CD14-positive monocyte (primary cell): ENCODE results near the gene ABTB2. TPM values are rescaled to one million over a fixed set of nuclear protein-coding genes. Genes with fewer than 3 reads are reported as not detected.

ENCODE experiments used
- DNase-seq, 3 donors: peaks; one replicate each; pipeline ENCODE4 v3.0.0-alpha.2; 2011 to 2022
- H2AFZ ChIP-seq: 2 replicates; pipeline ENCODE4 v1.6.0; 2012; ENCODE audit warnings: mild to moderate bottlenecking, low read depth, low read length, inconsistent platforms; ENCODE audit not compliant: insufficient read depth, poor library complexity, severe bottlenecking
- H3K27ac ChIP-seq, 2 donors: 1 replicate in 1 of 2; 2 replicates in 1 of 2; pipeline ENCODE4 v1.5.1; 2012 to 2013; ENCODE audit warnings: low read length in 2 of 2, control low read depth in 1 of 2, inconsistent platforms in 1 of 2, low read depth in 1 of 2, mild to moderate bottlenecking in 1 of 2
- H3K27me3 ChIP-seq, 2 donors: one replicate each; pipeline versions ENCODE4 v1.6.0 to v1.6.1; 2011 to 2013; ENCODE audit warnings: low read length in 2 of 2; ENCODE audit not compliant: control insufficient read depth in 2 of 2, insufficient read depth in 2 of 2
- H3K36me3 ChIP-seq, 2 donors: replicated peaks in 1 of 2; 1 replicate in 1 of 2; 2 replicates in 1 of 2; pipeline versions ENCODE4 v1.5.1 to v1.6.1; 2012 to 2013; ENCODE audit warnings: low read length in 2 of 2, control low read depth in 1 of 2, inconsistent platforms in 1 of 2, mild to moderate bottlenecking in 1 of 2; ENCODE audit not compliant: insufficient read depth in 2 of 2, control insufficient read depth in 1 of 2
- H3K4me1 ChIP-seq, 2 donors: 1 replicate in 1 of 2; 2 replicates in 1 of 2; pipeline versions ENCODE4 v1.5.1 to v1.6.1; 2012 to 2013; ENCODE audit warnings: low read length in 2 of 2, control low read depth in 1 of 2, inconsistent platforms in 1 of 2, mild to moderate bottlenecking in 1 of 2, moderate library complexity in 1 of 2; ENCODE audit not compliant: insufficient read depth in 2 of 2, control insufficient read depth in 1 of 2
- H3K4me2 ChIP-seq: replicated peaks from 2 replicates; pipeline ENCODE3; 2012; ENCODE audit warnings: low read length, moderate library complexity, mild to moderate bottlenecking; ENCODE audit not compliant: poor library complexity, severe bottlenecking; ENCODE audit errors: extremely low read depth
- H3K4me3 ChIP-seq, 3 experiments: fragments of 200-600 bp in 1 of 3; sonication (generic) in 1 of 3; replicated peaks in 1 of 3; 1 replicate in 2 of 3; 2 replicates in 1 of 3; pipeline ENCODE4 v1.5.1; 2011 to 2013; ENCODE audit warnings: low read length in 3 of 3, mild to moderate bottlenecking in 3 of 3, control low read depth in 2 of 3, low read depth in 2 of 3, inconsistent platforms in 1 of 3, moderate library complexity in 1 of 3
- H3K79me2 ChIP-seq: 2 replicates; pipeline ENCODE4 v1.6.0; 2012; ENCODE audit warnings: mild to moderate bottlenecking, control low read depth, inconsistent platforms, low read length, moderate library complexity; ENCODE audit not compliant: insufficient read depth
- H3K9ac ChIP-seq: 2 replicates; pipeline ENCODE4 v1.6.0; 2017; ENCODE audit warnings: low read length, mild to moderate bottlenecking; ENCODE audit not compliant: insufficient read depth, poor library complexity, severe bottlenecking
- H3K9me3 ChIP-seq, 2 donors: replicated peaks in 1 of 2; 1 replicate in 1 of 2; 2 replicates in 1 of 2; pipeline versions ENCODE4 v1.5.1 to v1.6.1; 2012 to 2013; ENCODE audit warnings: low read length in 2 of 2, control low read depth in 1 of 2; ENCODE audit not compliant: control insufficient read depth in 1 of 2, insufficient read depth in 1 of 2
- H4K20me1 ChIP-seq: 2 replicates; pipeline ENCODE4 v1.6.0; 2012; ENCODE audit warnings: mild to moderate bottlenecking, low read length, control low read depth, moderate library complexity; ENCODE audit not compliant: insufficient read depth
- H3K27ac Mint-ChIP-seq, 7 donors: one replicate each; pipeline ENCODE4 v1.8.0; 2020; ENCODE audit warnings: mild to moderate bottlenecking in 7 of 7, mixed read lengths in 7 of 7, moderate library complexity in 6 of 7, inconsistent platforms in 2 of 7
- H3K27me3 Mint-ChIP-seq, 3 donors: one replicate each; pipeline ENCODE4 v1.8.0; 2021 to 2022; ENCODE audit warnings: low read depth in 3 of 3, mild to moderate bottlenecking in 3 of 3, mixed read lengths in 3 of 3, moderate library complexity in 3 of 3, inconsistent platforms in 1 of 3
- H3K36me3 Mint-ChIP-seq, 2 donors: one replicate each; pipeline ENCODE4 v1.8.0; 2020; ENCODE audit warnings: mixed read lengths in 2 of 2, inconsistent platforms in 1 of 2, mild to moderate bottlenecking in 1 of 2
- H3K4me1 Mint-ChIP-seq: one replicate; pipeline ENCODE4 v1.8.0; 2020; ENCODE audit warnings: mild to moderate bottlenecking, mixed read lengths
- H3K4me3 Mint-ChIP-seq, 2 donors: one replicate each; pipeline ENCODE4 v1.8.0; 2020; ENCODE audit warnings: mild to moderate bottlenecking in 2 of 2, mixed read lengths in 2 of 2, moderate library complexity in 1 of 2
- H3K9me3 Mint-ChIP-seq, 7 donors: one replicate each; pipeline ENCODE4 v1.8.0; 2020 to 2022; ENCODE audit warnings: mixed read lengths in 7 of 7, mild to moderate bottlenecking in 6 of 7, moderate library complexity in 6 of 7, inconsistent platforms in 2 of 7
- CTCF ChIP-seq: fragments of 200-600 bp; IDR thresholded peaks from one replicate; pipeline ENCODE4 v1.8.0; 2022; ENCODE audit warnings: antibody characterized with exemption, mild to moderate bottlenecking
- WGBS: methylation state at CpG from one replicate; pipeline ENCODE4 v1.1.5; 2013; ENCODE audit warnings: missing lambda C conversion rate; ENCODE audit not compliant: insufficient coverage; 5-methylcytosine and 5-hydroxymethylcytosine counted together
- intact Hi-C, 2 donors: fragments of 100-400 bp; cut with micrococcal nuclease; formaldehyde crosslinking; loops; one replicate each; pipeline versions ENCODE4 v1.15.0 to v1.15.1; 2023
- polyA plus RNA-seq, 3 donors: library from polyadenylated mRNA; depleted of rRNA in 1 of 3; unstranded in 2 of 3; stranded (reverse) in 1 of 3; fragments of 300-500 nt in 2 of 3; fragments of >200 nt in 1 of 3; fragmentation: Illumina TruSeq in 2 of 3; gene quantifications; 1 replicate in 2 of 3; 2 replicates in 1 of 3; pipeline ENCODE4 v1.2.3, GENCODE V29; 2012 to 2021

The ABTB2 gene
- polyA plus RNA-seq, 3 donors: 0.25 to 1.7 (median 0.26) TPM

DNA sequence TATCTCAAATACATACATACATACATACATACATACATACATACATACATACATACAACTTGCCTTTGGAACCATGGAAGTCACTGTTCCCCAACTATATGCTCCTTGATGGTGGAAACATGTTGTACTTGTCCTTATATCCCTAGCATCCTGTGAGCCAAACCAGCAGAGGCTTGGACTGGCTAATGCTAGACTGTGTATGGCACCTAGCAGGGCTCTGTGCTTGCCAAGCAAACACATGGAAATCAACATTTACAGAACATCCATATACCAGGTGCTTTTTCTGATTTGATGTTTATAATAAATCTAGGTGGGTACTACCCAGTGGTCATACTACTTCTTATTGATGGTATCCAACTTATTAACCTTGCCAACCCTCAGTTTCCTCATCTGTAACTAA is 86.1 kb downstream of the ABTB2 start:
- Histone ChIP-seq H3K9ac (no peak overlapping the region), H3K4me1 (peaks cover 21 to 23% of the 10 kb centered on the region in 2 donors), H3K27ac (no peak overlapping the region), H2AFZ (no peak overlapping the region), H4K20me1 (no peaks in the 10 kb centered on the region), H3K9me3 (no peaks in the 10 kb centered on the region), H3K4me3 (no peak overlapping the region), H3K79me2 (no peaks in the 10 kb centered on the region), H3K36me3 (no peaks in the 10 kb centered on the region), H3K27me3 (peaks cover 0 to 2% of the 10 kb centered on the region in 2 donors), H3K4me2 (no peak overlapping the region)
- Mint-ChIP-seq H3K27ac (no peak overlapping the region), H3K36me3 (no peaks in the 10 kb centered on the region), H3K4me3 (no peak overlapping the region), H3K9me3 (no peaks in the 10 kb centered on the region), H3K4me1 (peaks cover 29% of the 10 kb centered on the region), H3K27me3 (peaks cover 10 to 14% (median 12%) of the 10 kb centered on the region in 3 donors)
- intact Hi-C loops: no loop called here
- no peak for DNase-seq
- TF ChIP-seq CTCF: no peak

DNA sequence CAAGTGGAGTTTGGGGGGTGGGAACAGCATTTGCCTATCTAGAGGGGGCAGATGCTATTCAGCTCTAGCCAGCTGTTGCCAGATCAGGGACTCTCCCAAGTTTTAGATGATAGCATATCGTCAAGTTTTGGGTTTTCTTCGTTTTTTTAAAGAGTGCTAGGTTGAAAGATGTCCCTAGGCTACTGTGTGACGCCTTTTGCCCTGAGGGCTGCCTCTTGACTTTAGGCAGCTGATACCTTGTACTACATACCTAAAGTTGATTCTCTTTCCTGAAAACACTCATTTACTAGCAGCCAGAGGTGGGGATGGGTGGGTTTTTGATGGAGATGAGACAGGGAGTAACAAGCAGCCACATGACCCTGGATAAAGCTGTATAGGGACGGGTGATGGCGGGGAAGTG is 87.1 kb downstream of the ABTB2 start:
- H3K36me3 Mint-ChIP-seq: no peaks in the 10 kb centered on the region
- no peaks in the 10 kb centered on the region for H3K36me3 ChIP-seq
- H3K4me3 Mint-ChIP-seq: no peak overlapping the region
- DNase-seq: no peak
- intact Hi-C loops: no loop called here
- H3K27ac Mint-ChIP-seq: no peak overlapping the region
- no peak overlapping the region for H3K27ac ChIP-seq
- no peak overlapping the region for H3K4me3 ChIP-seq
- no peaks in the 10 kb centered on the region for H4K20me1 ChIP-seq
- no peaks in the 10 kb centered on the region for H3K79me2 ChIP-seq
- no peaks in the 10 kb centered on the region for H3K9me3 Mint-ChIP-seq
- H3K4me2 ChIP-seq: no peak overlapping the region
- H3K27me3 ChIP-seq: peaks cover 0 to 2% of the 10 kb centered on the region in 2 donors
- H2AFZ ChIP-seq: no peak overlapping the region
- H3K9me3 ChIP-seq: no peaks in the 10 kb centered on the region
- WGBS: 87% methylated on average over 2 of the region's 5 CpGs
- H3K27me3 Mint-ChIP-seq: peaks cover 10 to 18% (median 12%) of the 10 kb centered on the region in 3 donors
- peaks cover 37% of the 10 kb centered on the region for H3K4me1 Mint-ChIP-seq
- H3K9ac ChIP-seq: no peak overlapping the region
- no peak for TF ChIP-seq CTCF
- peaks cover 26 to 31% of the 10 kb centered on the region in 2 donors for H3K4me1 ChIP-seq
